ENCODE data around the gene PTDSS2.

PTDSS2 gene

DNA sequence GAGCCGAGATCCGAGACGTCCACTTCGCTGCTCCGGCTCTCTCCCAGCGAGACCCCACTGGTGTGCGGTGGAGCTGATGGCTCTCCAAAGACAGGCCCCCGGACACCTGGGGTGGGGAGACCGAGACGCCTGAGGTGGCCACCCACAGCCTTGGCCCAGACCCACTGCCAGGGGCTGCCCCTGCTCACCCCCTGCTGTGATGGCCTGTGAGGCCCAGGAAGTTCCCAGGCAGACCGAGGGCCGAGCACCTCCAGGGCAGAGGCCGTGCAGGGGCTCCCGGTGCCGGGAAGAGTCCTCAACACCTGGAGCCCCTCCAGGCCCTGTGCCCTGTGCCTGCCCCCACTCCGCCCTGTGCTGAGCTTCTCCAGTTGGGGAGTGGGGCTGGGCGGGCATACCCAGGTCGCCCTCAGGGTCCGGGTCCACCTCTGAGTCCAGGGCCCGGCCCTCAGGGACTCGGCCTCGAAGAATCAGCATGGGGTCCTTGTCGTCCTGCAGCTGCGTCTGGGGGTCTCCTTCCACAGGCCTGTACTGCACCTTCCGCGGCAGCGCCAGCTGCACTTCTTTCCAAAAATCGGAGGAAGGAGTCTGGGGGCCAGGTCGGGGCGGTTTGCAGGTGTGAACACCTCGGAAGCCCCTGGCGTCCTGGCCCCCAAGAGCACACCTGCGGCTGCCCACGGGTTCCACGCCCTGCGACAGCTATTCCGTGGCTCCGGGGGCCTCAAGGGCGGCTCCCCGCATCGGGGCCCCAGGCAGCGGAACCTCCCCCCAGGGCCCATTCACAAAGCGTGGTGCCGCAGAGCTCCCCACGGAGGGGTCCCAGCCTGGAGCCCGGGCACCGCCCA is 43.9 kb upstream of the PTDSS2 start:
- TF ChIP-seq EZH2 (optimal IDR thresholded peaks at IDR 0.05; ENCODE audit: low read depth, low read length) = no peak
- no peak for TF ChIP-seq EZH2phosphoT487 (IDR thresholded peaks at IDR 0.05; ENCODE audit: low read length)
- TF ChIP-seq, protein P1, sequence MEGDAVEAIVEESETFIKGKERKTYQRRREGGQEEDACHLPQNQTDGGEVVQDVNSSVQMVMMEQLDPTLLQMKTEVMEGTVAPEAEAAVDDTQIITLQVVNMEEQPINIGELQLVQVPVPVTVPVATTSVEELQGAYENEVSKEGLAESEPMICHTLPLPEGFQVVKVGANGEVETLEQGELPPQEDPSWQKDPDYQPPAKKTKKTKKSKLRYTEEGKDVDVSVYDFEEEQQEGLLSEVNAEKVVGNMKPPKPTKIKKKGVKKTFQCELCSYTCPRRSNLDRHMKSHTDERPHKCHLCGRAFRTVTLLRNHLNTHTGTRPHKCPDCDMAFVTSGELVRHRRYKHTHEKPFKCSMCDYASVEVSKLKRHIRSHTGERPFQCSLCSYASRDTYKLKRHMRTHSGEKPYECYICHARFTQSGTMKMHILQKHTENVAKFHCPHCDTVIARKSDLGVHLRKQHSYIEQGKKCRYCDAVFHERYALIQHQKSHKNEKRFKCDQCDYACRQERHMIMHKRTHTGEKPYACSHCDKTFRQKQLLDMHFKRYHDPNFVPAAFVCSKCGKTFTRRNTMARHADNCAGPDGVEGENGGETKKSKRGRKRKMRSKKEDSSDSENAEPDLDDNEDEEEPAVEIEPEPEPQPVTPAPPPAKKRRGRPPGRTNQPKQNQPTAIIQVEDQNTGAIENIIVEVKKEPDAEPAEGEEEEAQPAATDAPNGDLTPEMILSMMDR (IDR thresholded peaks at IDR 0.05; ENCODE audit: low read length) = no peak
- Histone ChIP-seq H4K20me1 (ENCODE audit: insufficient read depth, low read length) (no peaks in the 10 kb centered on the region), H3K27ac (ENCODE audit: low read length) (no peak overlapping the region), H2AFZ (ENCODE audit: low read length) (peak overlapping the region; percentile 77), H3K9me2 (replicated peaks; ENCODE audit: insufficient read depth, low read length) (no peaks in the 10 kb centered on the region), H3K9me3 (replicated peaks; ENCODE audit: insufficient read depth, low read length) (no peaks in the 10 kb centered on the region), H3K4me2 (ENCODE audit: low read depth, low read length) (peak overlapping the region; percentile 90), H3K27me3 (replicated peaks; ENCODE audit: insufficient read depth, low read length) (peaks cover 55% of the 10 kb centered on the region), H3K4me1 (ENCODE audit: low read length) (peaks cover 4% of the 10 kb centered on the region; the same call in 1 of the 2 replicates), H3K36me3 (replicated peaks; ENCODE audit: insufficient read depth, low read length) (no peaks in the 10 kb centered on the region), H3K79me2 (ENCODE audit: low read length) (no peaks in the 10 kb centered on the region), H3F3A (ENCODE audit: insufficient read depth, low read length) (no peaks in the 10 kb centered on the region), H3K4me3 (ENCODE audit: low read length) (peak overlapping the region; percentile 55), H3K9ac (ENCODE audit: low read length) (no peak overlapping the region)
- no peak for DNase-seq

DNA sequence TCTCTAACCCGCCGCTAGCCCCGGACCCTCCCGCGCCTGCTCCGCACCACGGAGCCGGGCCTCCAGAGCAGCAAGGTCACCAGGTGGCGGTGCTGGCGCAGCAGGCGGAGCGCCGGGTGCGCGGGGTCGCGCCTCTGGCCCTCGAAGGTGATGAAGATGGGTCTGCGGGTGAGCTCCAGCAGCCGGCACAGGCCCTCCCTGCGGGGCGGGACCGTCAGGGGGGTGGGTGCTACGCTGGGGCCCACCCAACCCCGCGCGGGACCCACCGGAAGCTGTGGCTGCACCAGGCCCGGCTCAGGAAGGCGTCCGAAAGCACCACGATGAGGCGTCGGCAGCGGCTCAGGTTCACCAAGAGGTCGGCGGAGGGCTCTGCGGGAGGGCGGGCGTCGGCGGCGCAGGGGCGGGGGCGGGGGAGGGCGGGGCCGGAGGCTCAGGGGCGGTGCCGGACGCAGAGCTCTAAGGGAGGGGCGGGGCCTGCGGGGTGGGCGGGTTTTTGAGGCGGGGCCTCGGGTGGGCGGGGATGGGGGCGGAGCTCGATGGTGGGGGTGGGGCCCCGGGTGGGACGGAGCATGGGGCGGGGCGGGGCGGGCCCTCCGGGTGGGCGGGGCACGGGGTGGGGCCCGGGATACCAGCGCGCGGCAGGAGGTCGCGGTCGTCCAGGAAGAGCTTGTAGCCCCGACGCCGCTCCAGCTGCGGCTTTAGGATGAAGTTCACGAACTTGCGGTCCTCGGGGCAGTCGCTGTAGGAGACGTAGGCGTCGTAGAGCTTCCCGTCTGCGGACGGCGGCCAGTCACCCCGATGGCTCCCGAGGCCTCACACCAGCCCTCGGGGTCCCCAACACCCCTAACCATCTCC is 43.1 kb upstream of the PTDSS2 start:
- no peak overlapping the region; the same call in 1 of the 2 replicates for H3K27ac ChIP-seq (ENCODE audit: low read length)
- H4K20me1 ChIP-seq (ENCODE audit: insufficient read depth, low read length) = no peaks in the 10 kb centered on the region
- H3K9me3 ChIP-seq (replicated peaks; ENCODE audit: insufficient read depth, low read length) = no peaks in the 10 kb centered on the region
- peak; percentile 93 for DNase-seq
- H3F3A ChIP-seq (ENCODE audit: insufficient read depth, low read length) = no peaks in the 10 kb centered on the region
- TF ChIP-seq, protein P1 (IDR thresholded peaks at IDR 0.05; ENCODE audit: low read length) = peak; percentile 24
- no peak for TF ChIP-seq EZH2 (optimal IDR thresholded peaks at IDR 0.05; ENCODE audit: low read depth, low read length)
- no peaks in the 10 kb centered on the region for H3K36me3 ChIP-seq (replicated peaks; ENCODE audit: insufficient read depth, low read length)
- H3K4me2 ChIP-seq (ENCODE audit: low read depth, low read length) = peak overlapping the region; percentile 90
- H3K79me2 ChIP-seq (ENCODE audit: low read length) = no peaks in the 10 kb centered on the region
- peak overlapping the region; percentile 77 for H2AFZ ChIP-seq (ENCODE audit: low read length)
- peaks cover 4% of the 10 kb centered on the region; the same call in 1 of the 2 replicates for H3K4me1 ChIP-seq (ENCODE audit: low read length)
- H3K9ac ChIP-seq (ENCODE audit: low read length) = no peak overlapping the region
- H3K9me2 ChIP-seq (replicated peaks; ENCODE audit: insufficient read depth, low read length) = no peaks in the 10 kb centered on the region
- H3K27me3 ChIP-seq (replicated peaks; ENCODE audit: insufficient read depth, low read length) = peaks cover 55% of the 10 kb centered on the region
- H3K4me3 ChIP-seq (ENCODE audit: low read length) = peak overlapping the region; percentile 55

DNA sequence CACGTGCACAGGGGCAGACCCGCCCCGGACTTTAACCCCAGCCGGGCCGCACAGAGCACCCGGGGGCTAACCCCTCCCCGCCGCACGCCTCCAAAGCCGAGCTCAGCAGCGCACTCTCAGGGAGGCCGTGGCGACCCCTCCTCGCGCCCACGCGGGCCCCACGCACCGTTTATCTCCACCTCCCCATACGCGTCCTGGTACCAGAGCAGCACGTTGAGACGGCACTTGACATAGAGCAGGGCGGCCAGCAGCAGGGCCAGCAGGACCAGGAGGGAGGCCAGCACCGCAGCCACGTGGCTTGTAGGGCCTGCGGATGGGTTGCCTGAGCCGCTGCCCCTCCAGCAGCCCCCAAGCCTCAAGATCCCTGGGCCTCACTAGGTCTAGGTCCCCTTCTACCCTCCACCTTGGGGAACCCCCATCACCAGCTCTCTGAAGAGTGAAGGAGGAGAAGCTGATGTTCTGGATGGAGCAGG is 42.4 kb upstream of the PTDSS2 start:
- Histone ChIP-seq H3K27ac (ENCODE audit: low read length) (no peak overlapping the region), H3K4me1 (ENCODE audit: low read length) (peaks cover 4% of the 10 kb centered on the region; the same call in 1 of the 2 replicates), H3K9ac (ENCODE audit: low read length) (no peak overlapping the region), H3K9me3 (replicated peaks; ENCODE audit: insufficient read depth, low read length) (no peaks in the 10 kb centered on the region), H4K20me1 (ENCODE audit: insufficient read depth, low read length) (no peaks in the 10 kb centered on the region), H3K4me2 (ENCODE audit: low read depth, low read length) (no peak overlapping the region), H2AFZ (ENCODE audit: low read length) (no peak overlapping the region), H3K36me3 (replicated peaks; ENCODE audit: insufficient read depth, low read length) (no peaks in the 10 kb centered on the region), H3K27me3 (replicated peaks; ENCODE audit: insufficient read depth, low read length) (peaks cover 57% of the 10 kb centered on the region), H3K9me2 (replicated peaks; ENCODE audit: insufficient read depth, low read length) (no peaks in the 10 kb centered on the region), H3F3A (ENCODE audit: insufficient read depth, low read length) (no peaks in the 10 kb centered on the region), H3K79me2 (ENCODE audit: low read length) (no peaks in the 10 kb centered on the region), H3K4me3 (ENCODE audit: low read length) (no peak overlapping the region)
- TF ChIP-seq EZH2phosphoT487 (IDR thresholded peaks at IDR 0.05; ENCODE audit: low read length) (no peak), EZH2 (optimal IDR thresholded peaks at IDR 0.05; ENCODE audit: low read depth, low read length) (no peak)
- DNase-seq = no peak
